ENCODE data around the gene GALNT12.

GRCh38 chr9:98861781-98862504 is 54.5 kb downstream of the GALNT12 start:
- no peak for TF ChIP-seq CTCF (optimal IDR thresholded peaks at IDR 0.05 in 1 of 3, IDR thresholded peaks at IDR 0.05 in 1 of 3, conservative IDR thresholded peaks at IDR 0.05 in 1 of 3; ENCODE audit: extremely low read depth in 1 of 3, insufficient read depth in 2 of 3, low read length in 3 of 3)
- TF ChIP-seq EZH2 (IDR thresholded peaks at IDR 0.05; ENCODE audit: low read length): no peak
